Limb (tissue), 2 donors: ENCODE data around the gene SOX9.

Source experiments
- DNase-seq, 2 donors: peaks; one replicate each; pipeline ENCODE4 v3.0.0-alpha.2; 2016; ENCODE audit errors: extremely low spot score in 2 of 2

The SOX9 gene

DNA sequence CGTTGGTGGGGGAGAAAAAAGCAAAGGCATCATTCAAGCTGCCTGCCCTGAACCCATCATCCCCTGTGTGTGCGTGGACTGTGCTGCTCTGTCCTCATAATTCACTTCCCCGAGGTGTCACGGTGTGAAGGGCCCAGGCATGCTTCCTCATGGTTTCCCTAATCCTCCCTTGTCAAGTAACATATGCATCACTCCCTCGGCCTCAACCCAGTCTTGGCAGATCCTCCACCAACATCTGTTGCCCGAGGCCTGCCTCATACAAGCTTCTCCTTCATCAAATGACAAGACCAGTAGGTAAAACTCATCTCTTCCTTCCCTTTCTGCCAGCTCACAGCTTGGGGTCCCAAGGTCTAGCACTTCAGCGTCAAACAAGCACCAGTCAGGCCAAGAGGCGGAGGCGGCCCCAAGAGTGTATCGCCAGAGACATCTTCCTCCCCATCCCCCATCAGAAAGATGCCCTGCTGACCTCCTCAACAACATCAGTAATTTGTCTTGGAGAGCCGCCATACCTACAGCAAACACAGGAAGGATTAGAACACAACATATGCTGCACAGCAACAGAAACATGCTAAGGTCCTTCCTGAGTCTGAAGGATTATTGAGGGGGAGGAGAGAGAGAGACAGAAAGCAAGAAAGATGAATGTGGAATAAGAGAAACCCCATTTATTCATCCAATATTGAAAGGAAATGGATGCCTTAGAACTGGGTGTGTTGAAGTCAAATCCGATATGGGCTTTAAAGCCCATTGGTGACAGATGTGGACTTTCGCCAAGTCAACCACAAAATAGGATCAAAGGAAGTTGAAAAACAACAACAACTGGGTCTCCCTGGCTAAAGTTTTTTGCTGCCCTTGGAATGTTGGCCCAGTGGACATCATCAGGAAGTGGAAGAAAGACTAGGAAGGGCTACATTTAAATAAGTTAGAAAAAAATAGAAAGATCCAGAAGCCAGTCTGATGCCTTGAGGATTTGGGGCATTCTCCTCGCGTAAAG lies 38.4 kb downstream of the SOX9 start:
- DNase-seq, result peak in 1 of 2 donors; percentile 22

DNA sequence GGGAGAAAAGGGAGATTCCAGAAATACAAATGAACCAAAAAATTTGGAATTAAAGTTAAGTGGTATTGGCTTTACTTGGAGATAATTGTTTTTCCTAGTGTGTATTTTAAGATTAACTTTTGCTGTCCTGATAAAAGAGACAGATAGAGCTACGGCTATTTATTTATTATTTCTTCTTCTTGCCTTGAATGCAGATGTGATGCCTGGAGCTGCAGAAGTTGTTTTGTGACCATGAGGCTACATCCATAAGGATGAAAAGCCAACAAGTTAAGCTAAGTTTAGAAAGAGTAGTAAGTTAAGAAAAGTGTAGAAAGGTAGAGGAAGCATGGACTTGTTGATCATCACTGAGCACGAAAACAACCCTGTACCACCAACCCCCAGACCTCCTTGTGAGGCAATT lies 41.7 kb downstream of the SOX9 start:
- DNase-seq, result no peak

DNA sequence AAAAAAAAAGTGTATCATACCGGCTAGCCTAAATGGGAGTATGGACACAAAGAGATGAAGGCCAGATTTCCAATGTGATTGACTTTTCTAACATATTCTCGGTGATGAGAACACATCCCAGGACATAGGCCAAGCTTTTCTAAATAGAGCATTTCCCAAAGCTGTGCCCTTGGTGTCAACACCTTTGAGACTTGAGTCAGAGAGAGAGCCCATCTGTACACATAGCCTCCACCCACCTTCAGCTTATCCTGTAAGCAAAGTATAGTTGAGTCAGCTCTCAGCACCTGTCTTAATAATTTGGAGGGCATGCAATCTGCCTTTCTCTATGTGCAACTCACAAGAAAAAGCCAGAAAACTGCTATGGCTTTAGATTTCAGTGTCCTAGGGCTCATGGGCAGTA lies 42.7 kb downstream of the SOX9 start:
- DNase-seq, result no peak

DNA sequence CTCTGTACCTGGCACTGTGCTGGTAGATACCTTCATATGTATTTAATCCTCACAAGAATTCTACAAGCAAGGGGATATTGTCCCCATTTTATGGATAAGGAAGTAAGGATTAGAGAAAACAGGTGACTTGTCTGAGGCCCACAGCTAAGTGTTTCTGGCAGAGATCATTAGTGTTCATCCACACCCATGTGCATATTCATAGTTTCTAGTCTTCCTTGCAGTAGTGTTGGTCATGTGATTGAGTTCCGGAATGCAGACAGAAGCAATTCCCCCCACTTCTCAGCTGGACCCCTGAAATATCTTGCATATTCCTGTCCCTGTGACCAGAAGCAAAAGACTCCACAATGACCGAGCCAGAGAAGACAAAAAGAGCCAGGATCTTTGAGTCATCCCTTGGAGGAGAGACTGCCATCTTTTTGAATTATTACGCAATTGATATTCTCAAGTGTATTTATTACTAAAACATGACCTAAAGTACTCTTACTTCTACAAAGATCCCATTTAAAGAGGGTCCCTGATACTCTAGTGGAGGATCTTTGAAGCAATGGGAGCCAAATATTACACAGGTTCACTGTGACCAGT lies 43.4 kb downstream of the SOX9 start:
- no peak for DNase-seq

DNA sequence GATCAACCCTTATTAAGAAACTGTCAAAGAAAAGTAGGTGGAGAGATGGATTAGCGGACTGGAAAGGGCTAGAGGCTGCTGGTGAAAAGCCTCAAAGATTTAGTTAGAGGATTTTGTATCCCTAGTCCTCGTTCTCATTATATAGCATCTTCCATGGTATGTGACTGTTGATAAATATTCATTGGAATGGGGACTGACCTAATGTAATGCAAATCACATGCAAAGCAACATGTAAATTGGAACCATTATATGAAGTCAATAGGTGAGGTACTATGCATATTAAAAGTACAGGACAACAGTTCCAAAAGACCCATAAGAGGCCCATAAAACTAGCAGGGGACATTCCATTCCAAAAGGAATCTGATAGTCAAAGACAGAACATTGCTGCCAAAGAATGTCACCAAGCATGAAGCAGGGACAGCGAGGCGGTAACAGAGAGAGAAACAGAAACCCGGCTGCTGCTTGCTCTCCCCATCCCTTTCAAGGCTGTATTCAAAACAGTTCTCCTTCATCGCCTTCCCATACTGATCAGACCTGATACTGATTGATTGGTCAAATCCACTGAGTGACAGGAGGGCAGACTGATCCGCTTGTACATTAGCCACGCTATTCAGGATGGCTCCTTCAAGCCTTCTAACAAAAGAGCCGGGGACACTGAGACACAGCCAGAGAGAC lies 44.5 kb downstream of the SOX9 start:
- no peak for DNase-seq

DNA sequence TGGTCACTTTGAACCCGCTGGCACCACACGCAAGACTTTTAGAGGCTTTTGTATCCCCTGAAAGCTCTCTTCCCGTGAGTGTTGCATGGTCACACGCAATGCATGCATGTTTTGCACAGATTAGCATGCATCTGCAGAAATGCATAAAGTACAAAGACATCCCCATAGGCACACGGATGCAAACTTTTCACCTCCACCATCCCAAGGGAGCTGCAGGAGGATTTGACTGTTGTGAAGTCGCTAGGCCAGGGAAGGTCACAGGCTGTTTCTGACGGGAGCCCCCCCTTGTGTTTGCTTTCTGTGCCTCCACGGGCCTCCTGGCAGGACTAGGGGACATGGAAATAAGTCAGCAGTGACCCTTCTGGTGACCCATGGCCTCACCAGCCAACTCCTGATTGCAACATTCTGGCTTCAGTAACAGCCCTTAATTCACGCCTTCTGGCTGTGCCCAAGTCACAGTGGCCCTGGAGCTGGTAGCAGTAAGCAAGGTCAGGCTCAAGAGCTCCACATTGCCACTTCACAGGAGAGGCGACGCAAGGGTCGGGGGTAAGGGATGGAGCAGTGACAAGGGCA lies 45.1 kb downstream of the SOX9 start:
- DNase-seq, result no peak

DNA sequence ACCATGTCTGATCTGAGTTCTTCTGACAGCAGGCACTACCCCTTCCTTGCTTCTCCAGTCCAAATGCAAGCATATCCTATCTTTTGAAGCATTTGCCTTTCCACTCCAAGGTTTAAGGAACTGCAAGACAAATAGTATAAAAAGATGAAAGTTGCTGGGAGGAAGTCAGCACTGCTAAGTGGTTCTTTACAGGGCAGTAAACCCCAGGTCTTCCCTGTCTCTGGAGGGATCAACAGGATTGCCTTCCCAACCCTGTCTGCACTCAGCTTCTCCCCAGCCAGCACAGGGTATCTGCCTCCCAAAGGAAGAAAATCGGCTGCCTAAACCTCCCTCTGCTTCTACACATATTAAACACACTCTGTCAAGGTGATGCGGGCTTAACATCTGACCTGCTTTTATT lies 46.8 kb downstream of the SOX9 start:
- DNase-seq, result no peak

DNA sequence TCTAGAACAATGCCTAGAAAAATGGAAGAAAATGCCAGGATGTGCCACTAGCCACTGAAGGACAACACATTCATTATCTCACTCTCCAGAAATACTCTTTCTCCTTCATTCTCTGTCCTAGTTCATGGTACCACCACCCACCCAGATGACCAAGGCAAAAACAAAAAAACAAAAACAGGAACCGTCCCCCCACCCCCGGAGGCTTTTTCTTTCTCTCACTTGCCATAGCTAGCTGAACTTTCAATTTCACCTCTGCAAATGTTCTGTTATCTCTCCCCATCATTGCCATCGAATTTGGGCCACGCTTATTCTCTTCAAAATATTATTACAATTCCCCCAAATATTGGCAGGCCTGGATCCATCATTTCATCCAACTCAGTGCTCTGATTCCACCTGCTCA lies 49.0 kb downstream of the SOX9 start:
- DNase-seq, result no peak

DNA sequence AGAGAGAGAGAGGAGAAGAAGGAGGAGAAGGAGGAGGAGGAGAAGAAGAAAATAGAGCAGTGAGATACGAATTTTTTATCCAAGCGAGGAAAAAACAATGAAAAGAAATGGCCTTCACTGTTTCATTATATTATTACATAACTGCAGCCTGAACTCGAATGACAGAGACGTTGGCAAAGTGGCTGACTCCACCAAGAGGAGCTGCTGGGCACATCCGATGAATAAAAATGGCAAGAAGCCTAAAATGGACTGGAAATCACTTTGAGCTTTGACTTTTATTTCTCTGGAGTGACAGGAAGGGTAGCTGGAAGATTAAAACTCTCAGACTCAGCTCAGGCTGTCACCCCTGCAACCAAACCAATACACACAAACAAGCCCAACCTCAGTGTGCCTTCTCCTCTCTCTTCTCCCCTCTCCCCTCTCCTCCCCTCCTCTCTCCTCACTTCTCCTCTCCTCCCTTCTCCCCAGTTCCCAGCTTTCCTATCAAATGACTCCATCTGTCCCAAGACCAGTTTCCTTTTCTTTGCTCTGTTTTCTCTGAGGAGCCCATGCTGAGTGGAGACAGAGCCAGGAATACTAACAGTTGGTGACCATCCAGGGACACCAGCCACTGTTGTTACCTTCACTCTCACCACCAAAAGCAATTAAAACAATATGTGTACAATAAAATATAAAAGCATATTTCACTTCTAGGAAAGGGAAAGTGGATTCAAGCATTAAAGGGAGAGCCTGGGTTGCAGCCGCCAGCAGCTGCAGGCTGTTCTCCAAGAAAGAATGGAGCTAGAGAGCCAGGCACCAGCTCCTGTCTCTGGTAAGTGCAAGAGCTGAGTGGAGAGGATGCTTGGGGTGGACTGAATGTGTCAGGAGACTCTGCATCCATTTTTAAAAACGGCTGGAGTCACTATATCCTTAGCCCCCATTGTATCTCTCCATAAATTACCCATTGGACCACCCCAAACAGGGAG lies 51.2 kb downstream of the SOX9 start:
- DNase-seq, result no peak

DNA sequence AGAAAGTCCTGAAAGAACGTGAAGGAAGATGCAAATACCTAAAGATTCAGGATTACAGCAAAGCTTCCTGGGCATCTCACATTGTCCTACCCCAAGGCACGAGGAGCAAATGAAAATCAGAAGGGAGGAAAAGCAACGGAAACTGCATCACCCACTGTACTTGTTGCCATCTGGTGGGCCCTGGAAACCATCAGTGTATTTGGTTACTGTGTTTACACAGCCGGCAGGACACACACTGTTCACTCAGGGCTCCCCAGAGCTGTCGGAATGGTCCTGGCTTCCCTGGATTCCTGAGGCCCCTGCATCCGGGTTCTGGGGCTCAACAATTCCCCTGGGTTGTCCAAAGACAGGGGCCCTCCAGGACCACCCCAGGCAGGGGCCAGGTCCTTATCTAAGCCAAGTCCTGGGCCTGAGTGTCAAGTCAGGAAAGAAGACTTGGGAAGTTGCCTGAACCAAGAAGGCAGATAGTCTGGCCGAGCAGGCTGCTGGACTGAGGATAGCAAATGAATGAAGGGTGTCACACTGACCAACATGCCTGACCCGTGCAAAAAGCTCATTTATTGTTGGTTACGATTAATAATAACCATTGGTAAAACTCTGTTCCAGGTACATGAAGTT lies 52.8 kb downstream of the SOX9 start:
- peak in 1 of 2 donors; percentile 43 for DNase-seq

DNA sequence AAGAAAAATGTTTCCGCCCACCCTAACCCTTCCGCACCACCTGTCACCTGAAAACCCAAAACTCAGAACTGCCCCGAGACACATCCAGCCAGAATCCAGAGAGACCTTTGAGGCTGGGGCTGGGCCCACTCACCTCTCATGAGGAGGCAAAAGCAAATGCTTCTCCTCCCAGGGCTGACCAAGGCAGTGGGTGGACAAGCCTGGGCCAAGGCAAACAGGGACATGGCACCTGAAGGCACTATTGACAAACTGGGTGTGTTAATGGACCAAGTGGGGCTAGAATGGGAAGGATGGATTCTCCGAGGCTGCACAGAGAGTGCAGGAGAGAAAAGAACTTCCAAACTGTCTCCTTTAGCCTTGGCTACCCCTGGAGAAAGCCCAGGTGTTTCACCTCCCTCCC lies 54.4 kb downstream of the SOX9 start:
- DNase-seq, result no peak
